ENCODE measurements around the gene AMZ1.

The AMZ1 gene

GRCh38 chr7:2640482-2640830, 47.5 kb upstream of the AMZ1 start:
- no peaks in the 10 kb centered on the region for H3K36me3 ChIP-seq (ENCODE audit: control insufficient read depth, insufficient read depth, low read length)
- H3K4me2 ChIP-seq (ENCODE audit: low read length): no peak overlapping the region
- H3K4me3 ChIP-seq (ENCODE audit: low read depth, low read length): no peak overlapping the region
- peak overlapping the region; percentile 74 for H2AFZ ChIP-seq
- H3K9me3 ChIP-seq (ENCODE audit: control insufficient read depth, low read length): no peaks in the 10 kb centered on the region
- H3K79me2 ChIP-seq: peaks cover 19% of the 10 kb centered on the region
- no peak for TF ChIP-seq CTCF (IDR thresholded peaks at IDR 0.05)
- H3K27me3 ChIP-seq (ENCODE audit: control insufficient read depth, insufficient read depth, low read length): no peaks in the 10 kb centered on the region
- H3K4me1 ChIP-seq: peaks cover 20% of the 10 kb centered on the region
- no peak overlapping the region for H3K9ac ChIP-seq
- peak overlapping the region; percentile 70 for H3K27ac ChIP-seq

DNA sequence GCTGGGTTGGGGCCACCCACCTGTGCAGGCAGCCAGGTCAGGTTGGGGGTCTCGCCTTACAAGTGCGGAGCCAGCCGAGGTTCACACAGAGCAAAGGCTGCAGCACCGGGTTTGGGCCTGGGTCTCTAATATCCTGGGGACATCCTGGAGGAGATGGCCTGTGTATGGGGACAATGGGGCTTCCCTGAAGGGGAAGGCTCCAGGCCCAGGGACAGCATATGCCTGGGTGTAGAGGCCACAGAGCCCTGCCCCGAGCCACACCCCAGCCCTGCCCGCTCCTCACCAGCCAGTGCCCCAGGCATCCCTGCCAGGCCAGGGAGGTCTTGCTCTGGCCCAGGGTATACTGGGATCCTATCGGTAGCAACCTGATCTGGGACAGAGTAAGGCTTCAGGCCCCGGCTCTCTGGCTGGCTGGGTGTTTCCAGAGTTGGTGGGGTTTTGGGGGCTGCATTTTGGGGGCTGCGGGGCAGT, 47.1 kb upstream of the AMZ1 start:
- Histone ChIP-seq H3K79me2 (peaks cover 15% of the 10 kb centered on the region), H3K4me2 (ENCODE audit: low read length) (peak overlapping the region; percentile 28), H3K27me3 (ENCODE audit: control insufficient read depth, insufficient read depth, low read length) (no peaks in the 10 kb centered on the region), H3K27ac (peak overlapping the region; percentile 70), H3K36me3 (ENCODE audit: control insufficient read depth, insufficient read depth, low read length) (no peaks in the 10 kb centered on the region), H3K9me3 (ENCODE audit: control insufficient read depth, low read length) (no peaks in the 10 kb centered on the region), H2AFZ (peak overlapping the region; percentile 74), H3K4me1 (peaks cover 17% of the 10 kb centered on the region), H3K9ac (no peak overlapping the region), H3K4me3 (ENCODE audit: low read depth, low read length) (no peak overlapping the region)
- no peak for TF ChIP-seq CTCF (IDR thresholded peaks at IDR 0.05)

GRCh38 chr7:2641406-2642393, 46.3 kb upstream of the AMZ1 start:
- Histone ChIP-seq H3K4me1 (peaks cover 17% of the 10 kb centered on the region), H2AFZ (peak overlapping the region; percentile 74), H3K79me2 (peaks cover 8% of the 10 kb centered on the region), H3K27me3 (ENCODE audit: control insufficient read depth, insufficient read depth, low read length) (no peaks in the 10 kb centered on the region), H3K9me3 (ENCODE audit: control insufficient read depth, low read length) (no peaks in the 10 kb centered on the region), H3K4me3 (ENCODE audit: low read depth, low read length) (no peak overlapping the region), H3K4me2 (ENCODE audit: low read length) (peak overlapping the region; percentile 28), H3K36me3 (ENCODE audit: control insufficient read depth, insufficient read depth, low read length) (no peaks in the 10 kb centered on the region), H3K9ac (no peak overlapping the region), H3K27ac (peak overlapping the region; percentile 70)
- no peak for TF ChIP-seq CTCF (IDR thresholded peaks at IDR 0.05)

GRCh38 chr7:2643386-2644219, 44.4 kb upstream of the AMZ1 start:
- Histone ChIP-seq H3K79me2 (peaks cover 3% of the 10 kb centered on the region), H3K36me3 (ENCODE audit: control insufficient read depth, insufficient read depth, low read length) (no peaks in the 10 kb centered on the region), H2AFZ (no peak overlapping the region), H3K4me2 (ENCODE audit: low read length) (no peak overlapping the region), H3K9me3 (ENCODE audit: control insufficient read depth, low read length) (no peaks in the 10 kb centered on the region), H3K4me1 (peaks cover 17% of the 10 kb centered on the region), H3K9ac (no peak overlapping the region), H3K27ac (no peak overlapping the region), H3K4me3 (ENCODE audit: low read depth, low read length) (no peak overlapping the region), H3K27me3 (ENCODE audit: control insufficient read depth, insufficient read depth, low read length) (no peaks in the 10 kb centered on the region)
- no peak for TF ChIP-seq CTCF (IDR thresholded peaks at IDR 0.05)
